HG03378 (cell line): ENCODE data around the gene TMEM43.
"Not testable (repeated sequence)": the region's sequence is repeated elsewhere in the genome, so short reads cannot be mapped to it uniquely, and the experiment has no call there.

Experiments used
- ATAC-seq: cut with Tn5 transposase; IDR thresholded peaks from one replicate; pipeline ENCODE4 v1.9.1; 2021; ENCODE audit warnings: mild to moderate bottlenecking, moderate library complexity; ENCODE audit not compliant: unreplicated experiment

TMEM43 gene, protein sequence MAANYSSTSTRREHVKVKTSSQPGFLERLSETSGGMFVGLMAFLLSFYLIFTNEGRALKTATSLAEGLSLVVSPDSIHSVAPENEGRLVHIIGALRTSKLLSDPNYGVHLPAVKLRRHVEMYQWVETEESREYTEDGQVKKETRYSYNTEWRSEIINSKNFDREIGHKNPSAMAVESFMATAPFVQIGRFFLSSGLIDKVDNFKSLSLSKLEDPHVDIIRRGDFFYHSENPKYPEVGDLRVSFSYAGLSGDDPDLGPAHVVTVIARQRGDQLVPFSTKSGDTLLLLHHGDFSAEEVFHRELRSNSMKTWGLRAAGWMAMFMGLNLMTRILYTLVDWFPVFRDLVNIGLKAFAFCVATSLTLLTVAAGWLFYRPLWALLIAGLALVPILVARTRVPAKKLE

DNA sequence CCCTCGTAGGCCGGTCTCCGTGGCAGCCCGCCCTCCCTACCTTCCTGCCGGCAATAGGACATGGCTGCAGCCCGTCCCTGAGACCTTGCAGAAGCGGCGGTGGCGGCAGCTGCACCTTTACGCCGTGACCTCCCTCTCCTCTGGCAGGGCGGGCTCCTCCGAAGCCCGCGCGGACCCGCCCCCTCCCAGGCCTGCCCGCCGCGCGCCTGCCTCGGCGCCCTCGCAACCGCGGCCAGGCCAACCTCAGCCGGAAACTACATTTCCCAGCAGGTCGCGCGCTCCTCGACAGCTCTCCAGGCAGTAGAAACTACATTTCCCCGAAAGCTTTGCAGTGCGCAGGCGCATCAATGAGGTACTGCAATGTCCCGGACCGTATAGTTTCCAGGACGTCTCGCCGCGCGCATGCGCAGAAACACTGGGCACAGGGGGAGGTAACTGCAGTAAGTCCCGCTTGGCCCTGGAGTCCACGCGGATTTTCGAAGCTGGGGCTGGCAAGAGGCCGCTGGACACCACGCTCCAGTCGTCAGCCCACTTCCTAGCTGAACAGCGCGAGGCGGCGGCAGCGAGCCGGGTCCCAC lies at the start of gene TMEM43, which contains the start of gene CHCHD4:
Gene TMEM43, plus strand, starts transcription at position 438 of the 578 bp plus-strand sequence. CDS start 142 bp downstream, outside the sequence.
Gene CHCHD4, minus strand, starts transcription at position 256 of the 578 bp plus-strand sequence. Its CDS starts 194 bp downstream, at position 62.
- peak; percentile 91 for ATAC-seq

DNA sequence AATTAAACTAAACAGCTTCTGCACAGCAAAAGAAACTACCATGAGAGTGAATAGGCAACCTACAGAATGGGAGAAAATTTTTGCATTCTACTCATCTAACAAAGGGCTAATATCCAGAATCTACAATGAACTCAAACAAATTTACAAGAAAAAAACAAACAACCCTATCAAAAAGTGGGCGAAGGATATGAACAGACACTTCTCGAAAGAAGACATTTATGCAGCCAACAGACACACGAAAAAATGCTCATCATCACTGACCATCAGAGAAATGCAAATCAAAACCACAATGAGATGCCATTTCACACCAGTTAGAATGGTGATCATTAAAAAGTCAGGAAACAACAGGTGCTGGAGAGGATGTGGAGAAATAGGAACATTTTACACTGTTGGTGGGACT lies 49.6 kb upstream of the TMEM43 start:
- ATAC-seq: not testable (repeated sequence)

DNA sequence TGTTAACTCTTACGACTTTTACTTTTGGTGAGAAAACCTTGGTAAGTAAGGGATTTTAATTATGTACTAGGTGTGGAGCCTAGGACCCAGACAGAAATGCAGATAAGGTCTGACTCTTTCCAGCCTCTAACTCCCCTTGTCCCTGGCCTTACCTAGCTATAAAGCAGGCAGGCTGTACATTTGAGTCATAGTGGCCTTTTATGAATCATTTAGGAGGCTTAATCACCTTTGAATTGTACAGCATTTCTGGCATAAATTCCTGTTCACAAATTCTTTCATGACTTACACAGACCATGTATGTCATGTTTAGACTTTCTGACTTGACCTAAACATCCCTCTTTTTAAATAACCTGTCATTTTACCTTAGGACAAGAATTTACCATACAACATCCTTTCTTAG lies 47.5 kb upstream of the TMEM43 start:
- ATAC-seq: no peak

DNA sequence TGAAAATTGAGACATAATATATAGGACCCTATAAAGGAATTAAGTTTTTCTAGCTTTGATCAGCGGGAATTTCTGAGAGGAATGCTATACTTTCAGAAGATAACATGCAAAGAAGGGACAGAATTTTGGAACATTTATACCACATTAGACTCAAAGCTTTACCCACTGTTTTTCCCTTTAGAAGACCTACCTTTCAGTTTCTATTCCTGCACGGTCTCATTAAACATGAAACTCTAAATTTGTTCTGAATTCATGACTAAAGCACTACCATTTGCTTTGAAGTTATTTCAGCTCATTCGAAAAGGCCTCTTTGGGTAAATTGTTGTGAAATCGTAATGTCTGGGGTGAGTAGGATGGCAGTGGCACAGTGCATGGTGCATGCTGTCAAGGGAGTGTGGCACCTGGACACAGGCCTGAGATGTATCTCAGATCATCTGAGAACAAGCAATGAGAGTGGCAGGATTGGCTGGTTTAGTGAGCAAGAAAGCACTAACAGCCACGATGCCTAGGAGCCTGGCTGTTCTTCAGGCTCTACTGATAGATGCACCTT lies 42.7 kb upstream of the TMEM43 start:
- no peak for ATAC-seq

DNA sequence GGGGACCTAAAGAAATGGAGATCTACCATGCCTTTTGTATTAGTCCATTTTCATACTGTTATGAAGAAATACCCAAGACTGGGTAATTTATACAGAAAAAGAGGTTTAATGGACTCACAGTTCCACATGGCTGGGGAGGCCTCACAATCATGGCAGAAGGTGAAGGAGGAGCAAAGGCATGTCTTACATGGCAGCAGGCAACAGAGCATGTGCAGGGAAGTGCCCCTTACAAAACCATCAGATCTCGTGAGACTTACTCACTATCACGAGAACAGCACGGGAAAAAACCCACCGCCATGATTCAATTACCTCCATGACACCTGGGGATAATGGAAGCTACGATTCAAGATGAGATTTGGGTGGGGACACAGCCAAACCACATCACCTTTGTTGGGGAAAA lies 37.4 kb upstream of the TMEM43 start:
- ATAC-seq: not testable (repeated sequence)

DNA sequence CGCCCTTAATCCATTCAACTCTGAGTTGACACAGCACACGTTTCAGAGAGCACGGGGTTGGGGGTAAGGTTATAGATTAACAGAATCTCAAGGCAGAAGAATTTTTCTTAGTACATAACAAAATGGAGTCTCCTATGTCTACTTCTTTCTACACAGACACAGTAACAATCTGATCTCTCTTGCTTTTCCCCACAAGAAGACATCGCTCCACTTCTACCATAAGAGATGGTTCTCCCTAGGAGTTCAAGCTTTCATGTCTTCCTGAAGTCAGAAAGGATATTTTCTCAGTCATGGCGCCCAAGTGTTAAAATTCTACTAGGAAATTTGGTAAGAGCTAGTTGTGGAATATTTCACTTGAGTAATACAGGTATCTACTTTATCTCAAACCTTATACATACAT lies 32.9 kb upstream of the TMEM43 start:
- not testable (repeated sequence) for ATAC-seq

DNA sequence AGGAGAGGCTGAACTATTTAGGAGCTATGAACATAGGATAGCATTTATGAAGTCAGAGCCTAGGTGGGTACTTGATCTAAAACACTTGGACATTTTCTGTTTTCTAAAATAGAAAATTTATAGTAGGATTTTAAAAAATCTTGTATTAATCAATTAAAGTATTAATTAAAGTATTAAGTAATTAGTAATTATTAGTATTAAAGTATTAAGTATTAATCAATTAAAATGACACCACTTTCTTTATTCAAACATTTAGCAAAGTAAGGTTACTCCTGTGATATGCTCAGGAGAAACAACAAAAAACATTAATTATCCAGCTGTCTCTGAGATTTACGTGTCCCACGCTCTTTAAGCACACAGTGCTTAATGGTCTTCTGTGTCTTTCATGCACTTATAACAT lies 32.4 kb upstream of the TMEM43 start:
- no peak for ATAC-seq

DNA sequence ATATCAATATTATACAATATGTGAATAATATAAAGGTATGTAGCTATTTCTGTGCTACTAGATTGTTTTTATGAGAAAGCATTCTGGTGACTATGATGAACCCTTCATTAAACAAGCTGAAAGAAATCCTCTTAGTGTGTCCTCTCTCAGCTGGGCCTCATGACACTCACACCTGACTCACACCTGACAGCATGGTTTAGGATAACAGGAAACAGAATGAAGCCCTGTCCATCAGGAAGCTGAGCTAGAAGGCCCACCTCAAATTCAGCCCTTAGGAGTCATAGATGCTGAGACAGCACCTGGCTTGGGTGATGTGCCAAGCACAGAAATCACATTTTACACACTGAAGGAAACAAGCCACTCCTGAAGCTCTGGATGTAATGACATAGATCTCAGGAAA lies 31.0 kb upstream of the TMEM43 start:
- no peak for ATAC-seq

DNA sequence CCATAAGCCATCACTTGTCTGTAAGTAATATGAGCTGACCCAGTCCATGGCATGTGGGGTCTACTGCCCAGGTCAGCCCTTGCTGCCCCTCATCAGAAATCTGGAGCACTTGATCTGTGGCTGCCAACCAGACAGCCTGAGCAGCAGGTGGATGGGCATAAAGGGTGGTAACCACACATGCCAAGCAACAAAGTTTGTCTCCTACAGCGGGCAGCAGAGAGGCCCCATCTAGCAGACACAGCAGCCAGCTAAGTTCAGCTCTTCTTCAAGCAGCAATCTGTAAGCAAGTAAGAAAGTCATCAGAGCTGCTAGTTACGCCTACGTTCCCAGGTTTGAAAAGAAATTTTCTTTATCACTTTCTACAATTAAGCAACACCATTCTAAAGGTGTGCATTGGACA lies 28.1 kb upstream of the TMEM43 start:
- ATAC-seq: no peak

DNA sequence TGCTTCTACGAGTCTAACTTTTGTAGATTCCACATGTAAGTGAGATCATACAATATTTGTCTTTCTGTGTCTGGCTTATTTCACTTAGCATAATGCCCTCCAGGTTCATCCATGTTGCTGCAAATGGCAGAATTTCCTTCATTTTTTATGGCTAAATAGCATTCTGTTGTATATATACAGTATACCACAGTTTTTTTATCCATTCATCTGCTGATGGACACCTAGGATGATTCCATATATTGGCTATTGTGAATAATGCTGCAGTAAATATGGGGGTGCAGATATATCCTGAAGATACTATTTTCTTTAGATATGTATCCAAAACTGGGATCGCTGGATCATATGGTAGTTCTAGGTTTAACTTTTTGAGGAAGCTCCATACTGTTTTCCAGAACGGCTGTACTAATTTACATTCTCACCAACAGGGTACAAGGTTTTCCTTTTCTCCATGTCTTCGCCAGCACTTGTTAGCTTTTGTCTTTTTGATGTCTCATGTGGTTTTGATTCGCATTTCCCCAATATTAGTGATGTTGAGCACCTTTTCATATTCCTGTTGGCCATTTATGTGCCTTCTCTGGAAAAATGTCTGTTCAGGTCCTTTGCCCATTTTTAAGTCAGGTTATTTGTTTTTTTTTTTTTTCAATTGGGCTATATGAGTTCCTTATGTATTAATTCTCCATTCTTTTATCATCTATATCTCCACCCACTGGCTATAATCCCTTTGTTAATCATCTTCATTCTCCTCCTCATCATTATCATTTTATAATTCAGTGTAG lies 27.0 kb upstream of the TMEM43 start:
- no peak for ATAC-seq

DNA sequence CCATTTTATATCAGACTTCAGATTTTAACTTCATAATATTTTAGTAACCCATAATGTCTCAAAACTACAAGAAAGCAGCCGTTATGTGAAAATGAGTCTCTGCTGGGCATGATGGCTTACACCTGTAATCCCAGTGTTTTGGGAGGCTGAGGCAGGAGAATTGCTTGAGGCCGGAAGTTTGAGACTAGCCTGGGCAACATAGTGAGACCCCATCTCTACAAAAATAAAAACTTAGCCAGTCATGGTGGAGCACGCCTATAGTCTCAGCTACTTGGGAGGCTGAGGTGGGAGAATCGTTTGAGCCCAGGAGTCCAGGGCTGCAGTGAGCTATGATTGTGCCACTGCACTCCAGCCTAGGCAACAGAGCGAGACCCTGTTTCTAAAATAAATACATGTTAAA lies 15.0 kb upstream of the TMEM43 start:
- ATAC-seq: not testable (repeated sequence)

DNA sequence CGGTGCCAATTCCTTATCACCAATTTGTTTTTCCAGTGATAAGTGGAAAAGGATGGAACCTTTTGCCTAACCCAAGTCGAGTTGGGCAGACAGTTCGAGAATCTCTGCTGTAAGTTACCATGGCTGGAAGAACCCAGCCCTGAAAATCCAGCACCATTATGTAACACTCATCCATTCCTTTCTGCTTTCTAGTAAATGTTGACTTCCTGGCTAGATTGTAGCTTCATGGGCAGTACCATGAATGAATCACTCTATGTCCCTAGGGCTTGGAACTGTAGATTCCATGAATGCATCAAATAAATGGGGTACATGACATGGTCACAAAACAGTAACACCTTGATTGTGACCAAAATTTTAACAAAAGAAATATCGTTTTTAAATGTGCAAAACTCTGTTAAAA lies 14.2 kb upstream of the TMEM43 start:
- ATAC-seq: no peak

DNA sequence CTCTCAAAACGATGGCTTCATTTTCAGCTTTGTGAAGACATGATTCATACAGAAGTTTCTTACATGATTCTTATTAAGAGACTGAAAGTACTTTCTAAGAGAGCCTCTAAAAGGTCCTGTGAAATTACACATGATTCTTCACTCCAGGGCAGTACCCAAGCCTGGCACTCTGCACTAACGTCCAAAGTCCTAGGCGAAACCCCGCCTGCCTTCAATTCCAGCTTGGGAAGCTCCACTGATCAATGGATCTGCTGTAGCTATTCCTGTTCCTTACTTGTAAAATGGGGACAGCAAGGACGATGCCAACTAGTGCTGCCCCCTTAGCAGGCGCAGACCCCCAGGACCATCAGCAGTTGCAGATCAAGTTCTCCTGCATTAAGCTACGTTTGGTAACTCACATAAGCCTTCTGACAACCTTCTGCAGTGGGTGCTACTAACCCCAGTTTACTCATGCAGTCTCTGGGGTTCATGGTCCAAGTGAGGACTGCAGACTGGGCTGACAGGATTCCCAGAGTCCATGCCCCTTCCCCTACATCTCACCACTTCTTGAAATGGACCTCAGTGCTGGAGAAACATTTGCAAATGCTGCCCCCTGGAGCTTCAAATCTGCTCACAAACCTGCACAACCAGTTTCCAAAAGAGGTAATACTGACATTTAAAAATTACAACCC lies 10.8 kb upstream of the TMEM43 start:
- ATAC-seq: no peak

DNA sequence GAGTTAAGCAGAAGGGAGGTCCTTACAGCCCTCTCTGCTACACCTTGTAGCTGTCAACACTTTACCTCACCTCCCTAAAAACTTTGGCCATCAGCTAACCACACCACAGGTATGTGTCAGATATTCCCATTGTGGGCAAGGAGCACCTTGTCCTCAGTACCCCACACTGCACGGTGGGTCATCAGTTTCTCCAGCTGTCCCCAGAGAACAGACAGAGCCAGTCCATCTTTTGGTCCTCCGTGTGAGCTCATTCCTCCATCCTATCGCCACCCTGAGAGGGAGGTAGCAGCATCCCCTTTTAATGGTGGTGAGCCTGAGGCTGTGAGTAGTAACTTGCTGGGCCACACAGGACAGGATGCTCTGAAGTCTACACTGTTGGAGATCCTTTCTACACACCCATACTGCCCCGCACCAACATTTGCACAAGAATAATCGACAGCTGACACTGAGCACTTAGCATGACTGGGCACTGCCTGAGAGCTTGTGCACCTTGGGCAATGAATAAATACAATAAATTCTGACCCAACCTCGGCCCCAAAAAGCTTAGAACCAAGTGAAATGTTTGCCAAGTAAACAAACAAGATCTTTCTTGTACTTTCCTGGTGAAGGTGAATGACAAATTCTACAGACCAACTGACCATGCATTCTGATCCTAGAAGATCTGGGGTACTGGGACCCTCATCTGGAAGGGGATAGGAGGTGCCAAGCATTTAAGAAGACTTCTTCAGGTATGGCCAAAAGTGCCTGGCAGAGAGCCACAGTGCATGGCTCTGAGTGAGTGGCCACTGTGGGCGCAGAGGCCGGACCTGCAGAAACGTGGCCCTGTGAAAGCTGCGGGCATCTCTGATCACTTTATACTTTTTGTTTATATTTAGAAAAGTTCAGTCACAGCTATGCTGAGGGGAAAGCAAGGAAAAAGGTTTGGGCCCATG lies 7.1 kb upstream of the TMEM43 start:
- ATAC-seq: no peak

DNA sequence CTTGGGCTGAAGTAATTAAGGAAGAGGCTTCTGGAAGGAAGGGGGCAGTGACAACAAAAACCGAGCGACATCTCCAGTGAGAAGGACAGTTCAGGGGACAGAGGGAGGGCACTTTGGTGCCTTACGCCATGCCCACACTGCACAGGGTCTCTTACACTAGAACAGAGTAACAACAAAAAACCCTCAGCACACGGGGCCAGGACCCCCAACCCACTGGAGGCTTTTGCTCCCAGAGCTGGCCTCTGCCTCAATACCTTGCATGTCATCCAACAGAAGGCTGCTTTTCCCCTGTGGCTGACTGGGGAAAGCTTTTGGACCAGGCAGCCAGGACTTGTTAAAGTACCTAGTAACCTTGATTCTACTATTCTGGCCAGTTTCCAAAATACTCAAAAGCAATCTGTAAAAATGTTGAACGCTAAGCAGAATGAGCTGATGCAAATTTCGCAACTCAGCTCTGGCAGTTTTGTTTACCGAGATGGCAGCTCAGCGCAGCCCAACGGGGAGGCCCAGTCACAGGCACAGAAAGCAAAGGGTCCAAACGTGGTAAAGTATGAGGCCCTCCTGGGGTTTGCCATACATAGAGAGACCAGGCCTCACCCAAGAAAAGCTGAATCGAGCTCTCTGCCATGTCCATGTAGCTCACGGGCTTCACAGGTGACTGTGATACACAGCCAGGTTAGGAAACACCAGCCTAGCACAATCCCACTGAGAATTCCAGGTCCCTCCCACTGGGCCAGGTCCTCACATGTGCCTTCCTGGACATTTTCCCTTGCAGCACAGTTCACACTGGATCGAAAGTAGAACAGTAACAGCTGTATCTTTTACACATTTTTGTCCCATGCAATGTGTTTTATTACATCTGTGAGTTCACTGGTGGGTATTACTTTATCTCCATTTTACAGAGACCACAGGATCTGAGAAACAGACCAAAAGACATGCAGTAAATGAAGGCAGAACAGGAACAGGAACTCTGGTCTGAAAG lies 6.2 kb upstream of the TMEM43 start:
- no peak for ATAC-seq

DNA sequence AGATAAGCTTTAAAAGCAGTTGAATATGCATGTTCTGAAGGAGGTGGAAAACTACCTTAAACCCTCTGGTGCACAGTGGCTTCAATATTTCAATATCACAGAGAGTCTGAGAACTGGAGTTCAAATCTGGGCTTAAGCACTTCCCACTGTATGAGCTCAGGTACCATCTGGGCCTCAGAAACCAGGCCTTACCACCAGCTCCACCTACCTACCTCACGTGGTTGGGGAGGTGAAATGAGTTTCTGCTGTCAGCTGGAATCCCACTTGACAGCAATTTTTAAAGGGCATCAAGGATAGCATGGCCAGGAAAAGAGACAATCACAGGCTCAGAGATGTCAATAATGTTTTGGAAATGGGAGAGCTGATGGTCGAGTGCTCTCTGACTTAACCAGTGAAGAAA lies 5.2 kb upstream of the TMEM43 start:
- no peak for ATAC-seq

DNA sequence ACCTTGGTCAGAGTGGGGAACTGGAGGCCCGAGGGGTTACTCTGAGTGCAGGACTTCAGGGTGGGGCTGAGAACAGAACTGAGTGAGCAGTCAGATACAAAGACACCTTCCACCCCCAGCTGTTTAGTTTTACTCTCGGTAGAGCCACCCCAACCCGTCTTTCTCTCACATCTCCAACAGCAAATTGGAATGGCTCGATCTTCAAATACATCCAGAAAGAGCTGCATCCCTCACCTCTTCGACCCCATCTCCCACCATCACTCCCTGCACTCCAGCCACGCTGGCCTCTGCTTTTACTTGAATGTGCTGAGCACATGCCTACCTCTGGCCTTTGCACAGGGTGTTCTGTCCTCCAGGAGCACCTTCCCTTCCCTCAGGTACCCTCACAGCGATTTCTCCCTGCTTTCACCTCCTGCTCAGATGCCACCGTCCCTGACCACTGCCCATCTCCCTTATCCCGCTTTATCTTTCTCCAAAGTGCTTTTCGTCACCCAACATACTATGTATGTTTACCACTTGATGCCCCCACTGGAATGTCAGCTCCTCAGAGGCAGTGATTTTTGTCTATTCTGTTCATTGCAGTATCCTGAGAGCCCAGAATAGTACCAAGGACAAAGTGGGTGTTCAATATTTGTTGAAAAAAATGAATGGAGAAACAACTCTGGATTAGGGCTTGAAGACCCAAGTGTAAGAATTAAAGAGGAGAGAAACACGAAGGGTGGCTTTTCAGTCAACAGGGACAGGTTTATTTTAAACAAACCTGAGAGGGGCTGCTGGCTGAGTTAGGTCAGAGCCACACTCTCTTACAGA lies 4.5 kb upstream of the TMEM43 start:
- no peak for ATAC-seq
